HG03159 (cell line): ENCODE measurements around the gene ITGA11.

Experiments
- ATAC-seq: cut with Tn5 transposase; IDR thresholded peaks from one replicate; pipeline ENCODE4 v1.9.1; 2021; ENCODE audit warnings: mild to moderate bottlenecking, moderate library complexity; ENCODE audit not compliant: unreplicated experiment

Gene ITGA11

GRCh38 chr15:68449389-68449788 is 17.4 kb upstream of the ITGA11 start:
- no peak for ATAC-seq

- ATAC-seq: no peak
Observed at GRCh38 chr15:68447976-68448755, 16.2 kb upstream of the ITGA11 start.

DNA sequence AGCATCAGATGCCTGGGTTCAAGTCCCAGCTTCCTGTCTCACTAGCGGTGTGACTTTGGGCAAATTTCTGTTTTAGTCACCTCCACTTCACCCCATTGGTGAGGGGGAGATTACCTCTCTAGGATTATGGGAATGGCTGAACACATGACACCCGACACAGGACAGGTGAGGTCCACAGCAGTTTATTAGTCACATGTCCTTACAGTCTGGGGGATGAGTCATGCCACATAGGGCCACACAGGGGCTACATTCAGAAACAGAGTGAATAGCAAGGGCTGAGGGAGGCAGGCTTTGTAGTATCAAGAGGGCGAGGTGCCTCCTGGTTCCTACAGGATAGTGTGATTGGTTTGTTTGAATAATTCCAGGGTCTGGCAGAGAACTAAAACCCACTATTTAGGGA is 15.2 kb upstream of the ITGA11 start:
- no peak for ATAC-seq

- ATAC-seq: no peak
Observed at GRCh38 chr15:68445351-68445750, 13.4 kb upstream of the ITGA11 start.

DNA sequence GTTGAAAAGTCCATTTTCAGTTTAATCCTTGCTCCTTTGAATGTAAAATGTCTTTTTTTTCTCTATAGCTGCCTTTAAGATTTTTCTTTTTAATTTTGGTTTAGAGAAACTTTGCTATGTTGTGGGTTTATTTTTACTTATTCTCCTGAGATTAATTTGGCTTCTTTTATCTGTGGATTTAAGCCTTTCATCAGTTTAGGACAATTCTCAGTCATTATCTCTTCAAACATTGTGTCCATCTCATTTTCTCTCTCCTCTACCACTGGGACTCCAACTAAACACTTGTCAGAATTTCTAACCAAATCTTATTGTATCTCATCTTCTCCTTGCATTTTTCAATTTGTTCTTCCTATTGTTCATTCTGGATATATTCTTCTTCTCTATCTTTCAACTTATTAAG is 12.4 kb upstream of the ITGA11 start:
- ATAC-seq: no peak

- no peak for ATAC-seq
Observed at GRCh38 chr15:68442903-68443302, 10.9 kb upstream of the ITGA11 start.

GRCh38 chr15:68442041-68442440 is 10.1 kb upstream of the ITGA11 start:
- ATAC-seq: no peak

GRCh38 chr15:68441045-68441743 is 9.2 kb upstream of the ITGA11 start:
- ATAC-seq: no peak

DNA sequence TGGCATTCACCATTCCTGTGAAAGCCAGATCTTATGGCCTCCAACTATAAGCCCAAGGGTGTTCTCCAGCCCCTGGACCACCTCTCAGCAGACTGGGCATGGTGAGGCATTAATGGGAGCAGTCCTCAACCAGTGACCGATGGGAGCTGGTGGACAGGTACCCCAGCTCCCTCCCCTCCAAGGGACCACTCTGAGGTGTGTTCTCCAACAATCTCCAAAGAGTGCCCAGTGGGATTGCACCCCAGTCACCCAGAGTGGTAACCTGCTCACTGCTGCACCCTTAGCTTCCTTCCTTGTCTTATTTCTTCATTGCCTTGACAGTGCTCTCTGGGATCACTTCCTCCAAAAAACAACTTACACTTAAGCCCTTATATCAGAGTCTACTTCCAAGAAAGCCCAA is 8.2 kb upstream of the ITGA11 start:
- ATAC-seq: no peak

GRCh38 chr15:68439506-68439905 is 7.5 kb upstream of the ITGA11 start:
- ATAC-seq: no peak

GRCh38 chr15:68436680-68437079 is 4.7 kb upstream of the ITGA11 start:
- no peak for ATAC-seq

- ATAC-seq: no peak
Observed at GRCh38 chr15:68435966-68436365, 4.0 kb upstream of the ITGA11 start.

GRCh38 chr15:68434021-68434420 is 2.1 kb upstream of the ITGA11 start:
- no peak for ATAC-seq

DNA sequence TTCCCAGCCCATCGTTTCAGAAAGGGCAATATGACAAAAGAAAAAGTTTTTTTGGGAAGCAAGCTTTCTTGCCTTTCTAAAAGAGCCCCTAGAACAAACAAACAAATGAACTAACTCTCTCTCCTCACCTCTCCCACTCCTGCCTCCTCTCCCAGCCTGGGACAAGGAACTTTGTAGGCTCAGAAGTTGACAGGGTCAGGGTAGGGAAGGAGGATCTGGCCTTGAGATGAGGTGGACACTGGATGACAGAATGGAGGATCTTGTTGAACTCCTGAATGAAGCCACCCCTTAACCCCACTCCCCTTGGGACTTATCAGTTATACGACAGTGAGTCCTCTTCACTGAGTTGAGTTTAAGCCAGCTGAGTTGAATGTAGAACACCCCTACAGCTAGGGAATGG is 1.6 kb upstream of the ITGA11 start:
- no peak for ATAC-seq

GRCh38 chr15:68432441-68433064 is 590 bp upstream of the ITGA11 start:
- no peak for ATAC-seq

GRCh38 chr15:68431037-68431791 is 749 bp downstream of the ITGA11 start:
- no peak for ATAC-seq

DNA sequence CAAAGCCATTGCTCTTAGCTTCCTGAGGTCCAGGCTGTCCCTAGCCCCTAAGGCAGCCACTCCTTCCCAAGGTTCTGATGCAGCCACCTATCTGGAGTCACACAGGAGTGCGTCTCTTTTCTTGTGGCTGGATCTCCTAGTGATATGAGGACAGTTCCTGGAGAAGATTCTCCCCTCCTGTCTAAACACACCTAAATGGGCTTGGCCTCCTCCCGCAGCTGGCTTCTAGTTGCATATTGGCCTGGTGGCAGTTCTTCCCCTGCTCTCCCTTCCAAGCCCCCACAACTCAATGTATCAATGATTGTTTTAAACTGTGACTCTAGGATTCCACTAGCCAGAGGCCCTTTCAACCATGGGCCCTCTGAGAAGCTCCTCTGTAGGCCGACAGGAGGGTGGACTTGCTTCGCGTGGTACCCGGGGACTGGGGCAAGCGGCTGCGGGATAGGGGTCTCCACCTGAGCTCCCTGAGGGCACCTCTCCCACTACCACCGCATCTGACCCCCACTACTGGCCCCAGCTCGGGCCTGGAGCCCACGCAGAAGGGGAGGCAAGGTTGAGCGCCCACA is 1.4 kb downstream of the ITGA11 start:
- no peak for ATAC-seq

DNA sequence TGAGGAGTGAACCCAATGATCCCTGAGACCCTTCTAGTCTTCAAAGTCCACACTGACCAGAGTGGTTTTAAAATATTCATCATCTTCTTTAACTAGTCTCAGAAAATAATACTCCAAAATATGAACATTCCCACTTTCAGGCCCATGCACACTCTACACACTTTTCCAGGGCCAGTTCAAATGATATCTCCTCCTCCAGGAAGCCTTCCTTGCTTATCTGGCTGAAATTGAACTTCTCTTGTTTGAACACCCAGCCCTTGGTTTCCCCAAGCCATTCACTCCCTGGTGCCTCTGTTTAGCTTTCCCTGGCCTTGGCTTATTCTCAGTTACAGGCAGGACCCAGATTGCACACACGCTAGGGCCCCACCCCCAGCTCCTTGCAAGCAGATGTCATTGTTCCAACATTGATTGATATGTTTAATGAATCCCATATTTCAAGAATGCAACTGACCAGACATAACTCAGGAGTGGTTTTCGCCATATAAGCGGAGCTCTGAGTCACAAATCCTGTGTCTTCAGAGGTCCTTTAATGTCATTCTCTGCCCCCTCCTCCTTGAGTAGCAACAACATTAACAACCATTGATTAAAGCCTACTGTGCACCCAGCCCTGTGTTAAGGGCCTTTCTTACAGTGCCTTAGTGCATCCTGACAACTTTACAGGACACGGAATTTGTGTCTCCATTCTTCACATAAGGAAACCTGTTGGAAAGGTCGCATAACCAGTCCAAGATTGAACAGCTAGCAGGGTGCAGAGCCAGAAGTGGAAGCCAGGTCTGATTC is 2.1 kb downstream of the ITGA11 start:
- ATAC-seq: no peak

DNA sequence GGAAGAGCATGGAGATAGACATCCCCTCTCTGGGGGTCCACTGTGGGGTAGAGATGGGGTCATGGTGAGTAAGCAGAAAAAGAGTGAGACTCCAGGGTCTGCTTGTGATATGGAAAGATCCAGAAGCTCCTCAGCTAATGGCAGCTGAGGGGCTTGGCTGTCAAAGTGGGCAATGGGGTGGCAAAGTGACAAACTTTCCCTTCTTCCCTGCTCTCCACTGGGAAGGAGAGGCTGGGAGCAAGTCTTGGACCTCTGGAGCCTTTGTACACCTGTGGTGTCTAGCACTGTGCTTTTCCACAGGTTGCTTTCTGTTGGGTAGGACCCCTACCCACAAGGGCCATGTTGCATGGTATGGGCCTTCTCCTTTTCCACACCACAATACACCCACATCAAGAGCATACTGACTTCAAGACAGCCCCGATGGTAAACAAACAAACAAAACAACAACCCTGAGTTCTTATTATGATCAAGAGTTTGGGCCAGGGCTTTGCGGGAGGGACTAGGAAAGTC is 3.5 kb downstream of the ITGA11 start:
- no peak for ATAC-seq

- no peak for ATAC-seq
Observed at GRCh38 chr15:68427963-68428362, 4.0 kb downstream of the ITGA11 start.
